ENCODE results near the gene SYCP2. TPM values are rescaled to one million over a fixed set of nuclear protein-coding genes. Genes with fewer than 3 reads are reported as not detected.

The SYCP2 gene
- total and polyA plus RNA-seq, 7 donors: 0.50 to 7.8 (median 1.6) TPM

DNA sequence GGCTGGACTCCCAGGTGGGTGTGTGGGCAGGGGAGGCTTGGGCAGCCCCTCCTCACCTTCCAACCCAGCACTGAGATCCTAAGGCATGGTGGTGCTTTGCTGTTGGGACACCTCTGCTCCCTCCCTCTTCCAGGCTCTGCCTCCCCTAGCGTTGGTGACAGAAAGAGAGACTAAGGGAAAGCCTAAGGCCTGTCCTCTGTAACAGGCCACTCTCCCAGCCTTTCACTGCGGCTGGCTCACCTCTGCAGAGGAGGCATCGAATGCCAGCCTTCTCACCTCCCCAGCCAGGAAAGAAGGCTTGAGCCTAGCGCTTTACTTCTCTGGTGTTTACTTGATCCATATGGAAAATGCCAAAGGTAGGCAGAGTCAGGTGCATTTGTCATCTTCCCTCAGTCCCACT is 21.3 kb upstream of the SYCP2 start:
- WGBS, 2 donors: 92% methylated on average over 4 of the region's 4 CpGs
- no peak overlapping the region for H3K27ac ChIP-seq
- H3K27me3 ChIP-seq: no peaks in the 10 kb centered on the region
- intact Hi-C loops (cut with DNase I): no loop called here
- no peak overlapping the region for H3K4me3 ChIP-seq
- H3K4me1 ChIP-seq: no peaks in the 10 kb centered on the region
- DNase-seq: no peak
- no peaks in the 10 kb centered on the region for H3K9me3 ChIP-seq
- TF ChIP-seq, protein P1, sequence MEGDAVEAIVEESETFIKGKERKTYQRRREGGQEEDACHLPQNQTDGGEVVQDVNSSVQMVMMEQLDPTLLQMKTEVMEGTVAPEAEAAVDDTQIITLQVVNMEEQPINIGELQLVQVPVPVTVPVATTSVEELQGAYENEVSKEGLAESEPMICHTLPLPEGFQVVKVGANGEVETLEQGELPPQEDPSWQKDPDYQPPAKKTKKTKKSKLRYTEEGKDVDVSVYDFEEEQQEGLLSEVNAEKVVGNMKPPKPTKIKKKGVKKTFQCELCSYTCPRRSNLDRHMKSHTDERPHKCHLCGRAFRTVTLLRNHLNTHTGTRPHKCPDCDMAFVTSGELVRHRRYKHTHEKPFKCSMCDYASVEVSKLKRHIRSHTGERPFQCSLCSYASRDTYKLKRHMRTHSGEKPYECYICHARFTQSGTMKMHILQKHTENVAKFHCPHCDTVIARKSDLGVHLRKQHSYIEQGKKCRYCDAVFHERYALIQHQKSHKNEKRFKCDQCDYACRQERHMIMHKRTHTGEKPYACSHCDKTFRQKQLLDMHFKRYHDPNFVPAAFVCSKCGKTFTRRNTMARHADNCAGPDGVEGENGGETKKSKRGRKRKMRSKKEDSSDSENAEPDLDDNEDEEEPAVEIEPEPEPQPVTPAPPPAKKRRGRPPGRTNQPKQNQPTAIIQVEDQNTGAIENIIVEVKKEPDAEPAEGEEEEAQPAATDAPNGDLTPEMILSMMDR (IDR thresholded peaks at IDR 0.05): no peak
- H3K36me3 ChIP-seq: peaks cover 0 to 14% (median 0%) of the 10 kb centered on the region in 4 donors

DNA sequence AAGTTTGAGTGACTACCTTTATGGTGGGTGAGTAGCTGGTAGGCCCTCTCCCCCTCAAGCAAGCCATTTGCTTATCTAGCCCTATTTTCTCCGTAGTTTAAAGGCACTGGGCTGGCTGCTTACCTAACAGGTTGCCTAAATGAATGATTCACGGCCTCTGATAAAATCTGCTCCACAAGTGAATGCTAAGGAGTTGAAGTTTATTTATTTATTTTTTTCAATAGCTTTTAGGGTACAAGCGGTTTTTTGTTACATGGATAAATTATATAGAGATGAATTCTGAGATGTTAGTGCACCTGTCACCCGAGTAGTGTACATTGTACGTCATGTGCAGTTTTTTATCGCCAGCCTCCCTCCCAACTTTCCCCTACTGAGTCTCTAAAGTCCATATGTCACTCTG is 16.5 kb upstream of the SYCP2 start:
- Histone ChIP-seq H3K4me1 (peaks cover 0 to 29% (median 10%) of the 10 kb centered on the region in 4 donors), H3K4me3 (no peak overlapping the region), H3K9me3 (no peaks in the 10 kb centered on the region), H3K27ac (no peak overlapping the region), H3K27me3 (no peaks in the 10 kb centered on the region), H3K36me3 (peaks cover 0 to 12% (median 0%) of the 10 kb centered on the region in 4 donors)
- TF ChIP-seq POLR2A (IDR thresholded peaks at IDR 0.05) (no peak), EP300 (IDR thresholded peaks at IDR 0.05) (no peak), POLR2AphosphoS5 (IDR thresholded peaks at IDR 0.05) (no peak)
- TF ChIP-seq, protein P1 (IDR thresholded peaks at IDR 0.05): no peak
- intact Hi-C loops (cut with DNase I): no loop called here
- 96 to 97% methylated on average over 6 of the region's 6 CpGs for WGBS, 2 donors
- no peak for DNase-seq

DNA sequence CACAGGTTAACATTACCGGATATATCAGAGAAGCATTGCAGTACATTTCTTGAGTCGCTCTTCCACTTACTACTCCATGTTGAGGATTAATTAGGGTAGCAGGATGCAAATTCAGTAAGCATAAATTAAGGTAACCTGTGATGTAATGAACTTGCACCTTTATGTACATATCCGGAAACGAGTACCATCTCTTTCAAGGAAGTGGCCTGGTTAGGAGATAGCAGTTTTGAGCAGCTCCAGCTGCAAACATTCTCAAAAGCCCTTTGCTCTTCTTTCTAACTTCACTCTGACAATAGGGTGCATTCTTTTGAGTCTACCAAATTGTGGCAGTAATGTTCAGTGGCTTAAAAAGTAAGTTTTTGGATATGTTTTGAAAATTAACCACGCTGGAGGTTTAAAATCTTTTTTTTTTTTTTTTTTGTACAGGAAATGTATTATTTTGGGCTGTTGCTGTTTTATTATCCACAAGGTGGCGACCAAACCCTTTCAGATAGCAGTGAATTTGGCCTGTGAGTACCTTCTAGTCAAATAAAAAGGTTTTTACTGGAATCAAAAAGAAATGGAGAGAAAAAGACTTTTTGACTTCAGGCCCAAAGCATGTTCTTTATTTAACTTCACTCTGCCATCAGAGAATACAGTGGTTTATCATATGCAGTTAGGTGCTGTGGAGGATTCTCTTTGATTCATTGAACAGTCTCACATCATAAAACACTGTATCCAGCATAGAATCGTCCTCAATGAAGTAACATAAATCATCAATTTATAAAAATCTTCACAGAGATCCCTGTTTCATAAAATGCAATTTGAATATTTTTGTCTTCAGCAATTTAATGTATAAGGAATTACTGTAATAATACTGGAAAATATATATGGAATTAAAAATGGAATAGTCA is 15.6 kb upstream of the SYCP2 start:
- Histone ChIP-seq H3K4me1 (peaks cover 0 to 35% (median 12%) of the 10 kb centered on the region in 4 donors), H3K4me3 (no peak overlapping the region), H3K27ac (no peak overlapping the region), H3K27me3 (no peaks in the 10 kb centered on the region), H3K36me3 (peaks cover 3 to 21% (median 4%) of the 10 kb centered on the region in 4 donors), H3K9me3 (no peaks in the 10 kb centered on the region)
- DNase-seq: no peak
- no peak for TF ChIP-seq EP300 (IDR thresholded peaks at IDR 0.05)
- TF ChIP-seq, protein P1 (IDR thresholded peaks at IDR 0.05): peak; percentile 21 to 51 (median 30)
- intact Hi-C loops (cut with DNase I): no loop called here
- WGBS, 2 donors: 37 to 38% methylated on average over 7 of the region's 7 CpGs

DNA sequence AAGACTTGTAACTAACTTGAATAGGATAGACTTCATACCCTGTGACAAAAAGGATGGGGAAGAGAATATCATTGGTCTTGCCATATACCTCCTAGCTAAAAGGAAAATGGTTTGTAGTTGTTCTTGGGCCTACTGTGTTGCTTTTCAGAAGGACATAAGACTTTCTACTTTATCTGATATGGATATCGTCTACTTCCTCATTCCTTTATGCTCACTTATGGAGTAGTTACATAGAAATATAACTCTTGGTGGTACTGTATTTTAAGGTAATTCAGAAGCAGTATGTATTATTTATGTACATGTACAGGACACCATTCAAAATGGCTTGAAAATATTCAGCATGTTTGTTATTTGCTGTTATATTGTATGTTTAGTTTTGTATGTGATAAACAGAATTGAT is 14.8 kb upstream of the SYCP2 start:
- WGBS, 2 donors: 21 to 26% methylated on average over 1 of the region's 1 CpG
- intact Hi-C loops (cut with DNase I): no loop called here
- peaks cover 4 to 29% (median 9%) of the 10 kb centered on the region in 4 donors for H3K36me3 ChIP-seq
- H3K4me1 ChIP-seq: peaks cover 0 to 35% (median 12%) of the 10 kb centered on the region in 4 donors
- no peak overlapping the region for H3K27ac ChIP-seq
- H3K4me3 ChIP-seq: no peak overlapping the region
- TF ChIP-seq, protein P1 (IDR thresholded peaks at IDR 0.05): no peak
- TF ChIP-seq POLR2AphosphoS5 (IDR thresholded peaks at IDR 0.05): no peak
- DNase-seq: no peak
- H3K27me3 ChIP-seq: no peaks in the 10 kb centered on the region
- no peaks in the 10 kb centered on the region for H3K9me3 ChIP-seq

Measured in sigmoid colon (tissue), 7 donors.